Stimulated activated CD4-positive, alpha-beta T cell treated with anti-CD3 and anti-CD28 coated beads, Interleukin-1b, Interleukin-23, amount 100 ng/mL, for 24 hours (primary cell): Measurements from ENCODE around the gene RNF212.

Experiments used
- DNase-seq, 4 experiments: peaks; one replicate each; pipeline ENCODE4 v3.0.0-alpha.2; 2020; ENCODE audit warnings: low read depth in 4 of 4, low spot score in 1 of 4

The RNF212 gene

GRCh38 chr4:1090465-1091440 is 22.6 kb downstream of the RNF212 start:
- DNase-seq = no peak

- DNase-seq = no peak
Observed at GRCh38 chr4:1090036-1090435, 23.3 kb downstream of the RNF212 start.

GRCh38 chr4:1087371-1087770 is 26.0 kb downstream of the RNF212 start:
- DNase-seq = no peak

GRCh38 chr4:1086011-1086410 is 27.4 kb downstream of the RNF212 start:
- DNase-seq = no peak

- DNase-seq = no peak
Observed at GRCh38 chr4:1085404-1085799, 28.0 kb downstream of the RNF212 start.

GRCh38 chr4:1084796-1085403 is 28.5 kb downstream of the RNF212 start:
- DNase-seq = no peak

- DNase-seq = no peak
Observed at GRCh38 chr4:1084394-1084793, 29.0 kb downstream of the RNF212 start.

- no peak for DNase-seq
Observed at GRCh38 chr4:1082215-1083182, 30.9 kb downstream of the RNF212 start.

GRCh38 chr4:1081689-1082040 is 31.7 kb downstream of the RNF212 start:
- DNase-seq = no peak

- DNase-seq = no peak
Observed at GRCh38 chr4:1080961-1081688, 32.2 kb downstream of the RNF212 start.

GRCh38 chr4:1080432-1080831 is 32.9 kb downstream of the RNF212 start:
- no peak for DNase-seq

GRCh38 chr4:1079711-1080265 is 33.6 kb downstream of the RNF212 start:
- no peak for DNase-seq

GRCh38 chr4:1078490-1078889 is 34.9 kb downstream of the RNF212 start:
- no peak for DNase-seq

GRCh38 chr4:1077711-1078477 is 35.5 kb downstream of the RNF212 start:
- DNase-seq = no peak

GRCh38 chr4:1075809-1076699 is 37.3 kb downstream of the RNF212 start:
- DNase-seq = no peak

GRCh38 chr4:1075225-1075624 is 38.1 kb downstream of the RNF212 start:
- no peak for DNase-seq

GRCh38 chr4:1074077-1074476 is 39.3 kb downstream of the RNF212 start:
- DNase-seq = no peak

GRCh38 chr4:1072830-1073446 is 40.4 kb downstream of the RNF212 start:
- peak; percentile 13 to 34 (median 19) for DNase-seq
